Kidney (tissue), 14 donors: ENCODE measurements around the gene BCOR. TPM values are rescaled to one million over a fixed set of nuclear protein-coding genes. Genes with fewer than 3 reads are reported as not detected.

Experiments
- DNase-seq, 5 donors: peaks; one replicate each; pipeline ENCODE4 v3.0.0-alpha.2; 2013 to 2020
- FAIRE-seq: peaks from 2 replicates; lab custom pipeline; 2012; peaks lifted over from hg19 to GRCh38; lab: Jason Lieb, UNC
- H3K27ac ChIP-seq, 2 donors: one replicate each; pipeline ENCODE4 v1.7.0; 2013; ENCODE audit warnings: low read depth in 2 of 2, low read length in 2 of 2, inconsistent platforms in 1 of 2
- H3K27me3 ChIP-seq: one replicate; pipeline ENCODE4 v1.7.1; 2013; ENCODE audit warnings: low read length, inconsistent platforms; ENCODE audit not compliant: control insufficient read depth, insufficient read depth
- H3K36me3 ChIP-seq, 3 donors: one replicate each; pipeline versions ENCODE4 v1.7.0 to v1.7.1; 2013; ENCODE audit warnings: low read length in 3 of 3, control low read depth in 1 of 3, inconsistent platforms in 1 of 3; ENCODE audit not compliant: insufficient read depth in 3 of 3, control insufficient read depth in 2 of 3
- H3K4me1 ChIP-seq, 3 donors: one replicate each; pipeline versions ENCODE4 v1.7.0 to v1.7.1; 2013; ENCODE audit warnings: low read length in 3 of 3, inconsistent platforms in 1 of 3, low read depth in 1 of 3; ENCODE audit not compliant: control insufficient read depth in 2 of 3, insufficient read depth in 2 of 3
- H3K4me3 ChIP-seq, 3 donors: one replicate each; pipeline versions ENCODE4 v1.7.0 to v1.8.1; 2013; ENCODE audit warnings: low read length in 3 of 3, control low read depth in 1 of 3, inconsistent platforms in 1 of 3
- H3K9ac ChIP-seq, 3 donors: one replicate each; pipeline versions ENCODE4 v1.7.0 to v1.7.1; 2013; ENCODE audit warnings: low read length in 3 of 3, control low read depth in 1 of 3, inconsistent platforms in 1 of 3
- H3K9me3 ChIP-seq, 3 donors: one replicate each; pipeline versions ENCODE4 v1.7.0 to v1.7.1; 2013; ENCODE audit warnings: low read length in 3 of 3, control low read depth in 1 of 3, inconsistent platforms in 1 of 3; ENCODE audit not compliant: control insufficient read depth in 2 of 3, insufficient read depth in 1 of 3
- intact Hi-C: fragments of 100-400 bp; cut with DNase I; formaldehyde crosslinking; loops from one replicate; pipeline ENCODE4 v1.11.1; 2022
- polyA plus RNA-seq: library from polyadenylated mRNA; stranded (reverse); fragments of 350-450 nt; fragmentation: Illumina TruSeq; extraction: RNeasy Lipid Tissue Mini Kit (QIAGEN cat#74804); gene quantifications from one replicate; pipeline ENCODE4 v1.2.3, GENCODE V29; 2014; ENCODE audit warnings: low read depth, low replicate concordance; ENCODE audit not compliant: insufficient read depth
- total RNA-seq: library from RNA; stranded (reverse); fragmentation: NEBNext Ultra II Directional; extraction: Animal tissue kit (Norgen Biotek cat#: 25700); gene quantifications from one replicate; pipeline ENCODE4 v1.2.1, GENCODE V29; 2021
- TF ChIP-seq, protein P1 (sequence below): IDR thresholded peaks from 3 replicates; pipeline ENCODE4 v1.5.1; 2012; ENCODE audit warnings: mild to moderate bottlenecking, moderate library complexity, borderline replicate concordance; ENCODE audit not compliant: insufficient read depth; ENCODE audit errors: extremely low read depth
- donor health status: control.
- donor health status: control.
- donor health status: control.
- donor health status: control.
- donor health status: control.
- donor health status: DM: yes; HTN: yes; CAD: no.
- donor health status: Normal renal cell carcinoma (clear cell type).

BCOR gene
- total and polyA plus RNA-seq, 2 donors from 2014 or later = 7.7 to 33.9 TPM

GRCh38 chrX:40106676-40107290 lies 9.0 kb upstream of the BCOR start:
- H3K36me3 ChIP-seq = no peaks in the 10 kb centered on the region
- H3K9me3 ChIP-seq = no peaks in the 10 kb centered on the region
- H3K4me3 ChIP-seq = peak overlapping the region; percentile 6 to 62 (median 10)
- H3K4me1 ChIP-seq = peaks cover 0 to 5% (median 0%) of the 10 kb centered on the region in 3 donors
- H3K9ac ChIP-seq = no peak overlapping the region
- intact Hi-C loops = no loop called here
- TF ChIP-seq, protein P1, sequence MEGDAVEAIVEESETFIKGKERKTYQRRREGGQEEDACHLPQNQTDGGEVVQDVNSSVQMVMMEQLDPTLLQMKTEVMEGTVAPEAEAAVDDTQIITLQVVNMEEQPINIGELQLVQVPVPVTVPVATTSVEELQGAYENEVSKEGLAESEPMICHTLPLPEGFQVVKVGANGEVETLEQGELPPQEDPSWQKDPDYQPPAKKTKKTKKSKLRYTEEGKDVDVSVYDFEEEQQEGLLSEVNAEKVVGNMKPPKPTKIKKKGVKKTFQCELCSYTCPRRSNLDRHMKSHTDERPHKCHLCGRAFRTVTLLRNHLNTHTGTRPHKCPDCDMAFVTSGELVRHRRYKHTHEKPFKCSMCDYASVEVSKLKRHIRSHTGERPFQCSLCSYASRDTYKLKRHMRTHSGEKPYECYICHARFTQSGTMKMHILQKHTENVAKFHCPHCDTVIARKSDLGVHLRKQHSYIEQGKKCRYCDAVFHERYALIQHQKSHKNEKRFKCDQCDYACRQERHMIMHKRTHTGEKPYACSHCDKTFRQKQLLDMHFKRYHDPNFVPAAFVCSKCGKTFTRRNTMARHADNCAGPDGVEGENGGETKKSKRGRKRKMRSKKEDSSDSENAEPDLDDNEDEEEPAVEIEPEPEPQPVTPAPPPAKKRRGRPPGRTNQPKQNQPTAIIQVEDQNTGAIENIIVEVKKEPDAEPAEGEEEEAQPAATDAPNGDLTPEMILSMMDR = no peak
- peak overlapping the region; percentile 69 to 91 for H3K27ac ChIP-seq
- peak in 2 of 5 donors; percentile 31 to 42 for DNase-seq
- FAIRE-seq = no peak
- peaks cover 4% of the 10 kb centered on the region for H3K27me3 ChIP-seq

DNA sequence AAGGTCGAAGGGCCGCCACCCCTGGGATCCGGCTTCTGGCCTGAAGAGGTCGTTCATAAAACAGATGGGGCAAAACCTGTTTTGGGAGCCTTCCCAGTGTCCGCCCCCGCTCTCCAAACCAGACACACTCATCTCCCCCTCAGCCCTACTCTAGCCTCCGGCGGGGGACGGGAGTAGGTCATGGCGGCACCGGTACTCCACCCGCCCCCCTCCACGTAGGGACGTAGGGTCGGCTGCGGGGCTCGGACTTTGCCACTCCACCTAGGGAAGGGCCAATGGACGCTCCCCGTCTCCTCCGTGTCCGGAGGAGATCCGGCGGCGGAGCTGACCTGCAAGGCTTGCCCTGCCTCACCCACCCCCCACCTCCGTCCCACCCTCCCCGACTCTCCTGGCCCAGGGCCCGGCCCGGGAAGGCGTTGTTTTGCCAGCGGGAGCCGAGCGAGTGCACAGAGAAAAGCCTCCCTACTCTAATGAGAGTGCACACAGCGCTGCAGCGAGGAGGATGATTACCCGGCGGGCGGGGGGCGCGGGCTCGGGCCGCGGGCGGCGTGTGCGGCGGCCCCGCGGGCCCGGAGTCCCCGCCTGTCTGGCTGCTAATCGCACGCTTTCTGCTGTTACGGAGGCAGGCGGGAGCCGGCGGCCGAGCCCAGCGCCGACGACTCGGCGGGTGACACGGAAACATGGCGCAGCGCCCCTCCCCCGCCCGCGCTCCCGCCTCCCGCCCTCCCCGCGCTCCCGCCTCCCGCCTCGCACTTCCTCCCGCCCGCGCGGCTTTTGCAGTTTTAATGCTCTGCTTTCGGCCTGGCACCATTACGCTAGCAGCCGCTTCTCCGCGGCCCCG lies 8.3 kb upstream of the BCOR start:
- H3K4me3 ChIP-seq = peak overlapping the region in 1 of 3 donors; percentile 62
- TF ChIP-seq, protein P1 = no peak
- H3K9ac ChIP-seq = peak overlapping the region in 1 of 3 donors; percentile 26
- H3K27ac ChIP-seq = peak overlapping the region; percentile 83 to 91
- H3K36me3 ChIP-seq = no peaks in the 10 kb centered on the region
- H3K4me1 ChIP-seq = peaks cover 0 to 5% (median 0%) of the 10 kb centered on the region in 3 donors
- no peaks in the 10 kb centered on the region for H3K9me3 ChIP-seq
- no peak for FAIRE-seq
- peaks cover 6% of the 10 kb centered on the region for H3K27me3 ChIP-seq
- intact Hi-C loops = no loop called here
- peak; percentile 71 to 86 (median 82) for DNase-seq

GRCh38 chrX:40104985-40105834 lies 7.5 kb upstream of the BCOR start:
- Histone ChIP-seq H3K4me3 (peak overlapping the region in 2 of 3 donors; percentile 1 to 53), H3K9ac (peak overlapping the region in 1 of 3 donors; percentile 26), H3K27ac (peak overlapping the region; percentile 83), H3K36me3 (no peaks in the 10 kb centered on the region), H3K27me3 (peaks cover 6% of the 10 kb centered on the region), H3K9me3 (no peaks in the 10 kb centered on the region), H3K4me1 (peaks cover 0 to 5% (median 0%) of the 10 kb centered on the region in 3 donors)
- TF ChIP-seq, protein P1 = no peak
- intact Hi-C loops = no loop called here
- no peak for FAIRE-seq
- peak in 3 of 5 donors; percentile 46 to 84 (median 71) for DNase-seq
